SIG-M5 treated with dmso at 0.1 percent for 504 hours (cell line): ENCODE measurements around the gene TLE6.
A peak's percentile ranks its signal among the peaks of the same experiment; 100 is the strongest.
"Not testable (repeated sequence)": the region's sequence is repeated elsewhere in the genome, so short reads cannot be mapped to it uniquely, and the experiment has no call there.

ENCODE experiments used
- DNase-seq: peaks from one replicate; lab custom pipeline; 2025; ENCODE audit not compliant: unreplicated experiment; lab: John Stamatoyannopoulos, UW

The TLE6 gene

DNA sequence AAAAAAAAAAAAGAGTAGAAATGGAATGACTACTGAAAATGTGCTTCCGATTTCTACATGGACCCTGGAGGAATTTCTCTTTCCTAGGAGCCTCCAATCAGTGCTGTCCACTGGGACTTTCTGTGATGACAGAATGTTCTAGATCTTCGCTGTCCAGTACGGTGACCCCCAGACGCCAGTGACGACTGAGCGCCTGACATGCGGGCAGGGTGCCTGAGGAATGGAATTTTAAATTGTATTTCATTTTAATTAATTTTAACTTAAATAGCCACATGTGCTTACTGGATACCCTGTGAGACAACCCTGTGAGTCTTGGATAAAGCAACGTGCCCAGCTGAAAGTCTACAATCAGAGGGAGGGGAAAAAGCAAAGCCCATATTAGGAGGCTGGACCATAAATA lies 4.1 kb upstream of the TLE6 start:
- no peak for DNase-seq

DNA sequence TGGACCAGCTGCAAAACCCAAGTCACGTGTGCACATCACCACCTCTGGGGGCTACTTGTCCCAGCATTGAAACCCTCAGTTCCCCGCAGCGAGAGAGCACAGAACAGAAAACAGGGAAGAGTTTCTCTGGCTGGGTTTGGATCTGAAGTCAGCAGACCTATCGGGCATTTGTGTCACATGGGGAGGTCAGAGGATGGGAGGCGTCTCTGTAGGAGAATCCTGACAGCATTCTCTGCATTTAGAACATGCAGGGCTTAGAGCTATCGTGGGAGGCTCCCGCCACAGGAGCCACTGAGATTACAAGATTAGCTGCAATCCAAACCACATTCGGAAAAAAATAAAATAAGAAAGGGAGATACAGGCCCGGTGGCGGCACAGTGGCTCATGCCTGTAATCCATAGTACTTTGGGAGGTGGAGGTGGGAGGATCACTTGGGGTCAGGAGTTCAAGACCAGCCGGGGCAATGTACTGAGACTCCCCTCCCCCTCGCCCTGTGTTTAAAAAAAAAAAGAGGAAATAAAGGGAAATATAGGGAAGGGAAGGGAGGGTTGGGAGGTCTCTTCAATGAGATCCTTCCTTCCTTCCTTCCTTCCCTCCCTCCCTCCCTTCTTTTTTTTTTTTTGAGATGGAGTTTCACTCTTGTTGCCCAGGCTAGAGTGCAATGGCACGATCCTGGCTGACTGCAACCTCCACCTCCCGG lies 2.9 kb upstream of the TLE6 start:
- peak; percentile 67 for DNase-seq

DNA sequence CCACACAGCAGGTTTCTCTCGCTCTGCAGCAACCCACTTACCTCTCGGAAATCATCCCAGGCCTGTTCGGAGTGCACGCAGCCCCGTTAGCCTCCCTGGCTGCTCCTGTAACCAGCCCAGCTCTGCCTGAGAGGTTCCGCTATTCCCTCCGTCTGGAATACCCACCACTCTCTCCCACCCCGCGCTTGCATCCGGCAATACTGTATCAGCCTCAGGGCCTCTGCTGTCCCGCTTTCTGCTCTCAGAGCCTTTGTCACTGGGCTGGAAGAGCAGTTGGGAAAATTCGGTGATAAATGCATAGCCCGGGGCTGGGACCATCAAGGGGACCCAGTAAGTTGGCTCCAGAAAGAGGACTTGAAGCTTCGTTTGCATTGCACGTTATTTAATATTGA lies 759 bp upstream of the TLE6 start:
- no peak for DNase-seq

DNA sequence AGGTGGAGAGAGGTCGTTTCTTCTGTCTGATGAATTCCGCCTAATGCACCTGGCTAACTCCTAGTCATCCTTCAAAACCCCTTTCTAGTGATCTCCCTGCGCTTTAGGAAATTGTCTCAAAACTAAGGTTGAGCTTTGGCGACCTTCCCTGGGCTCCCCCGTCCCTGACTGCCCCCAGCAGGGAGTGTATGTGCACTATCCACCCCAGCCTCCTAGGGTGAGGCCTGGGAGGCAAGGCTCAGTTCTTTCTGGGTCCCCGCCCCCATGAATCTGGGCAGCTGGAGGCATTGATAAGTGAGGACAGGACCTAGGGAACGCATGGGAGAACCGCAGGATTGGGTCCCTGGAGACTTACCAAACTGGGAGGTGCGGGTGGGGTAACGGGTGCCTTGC lies 378 bp downstream of the TLE6 start:
- no peak for DNase-seq

DNA sequence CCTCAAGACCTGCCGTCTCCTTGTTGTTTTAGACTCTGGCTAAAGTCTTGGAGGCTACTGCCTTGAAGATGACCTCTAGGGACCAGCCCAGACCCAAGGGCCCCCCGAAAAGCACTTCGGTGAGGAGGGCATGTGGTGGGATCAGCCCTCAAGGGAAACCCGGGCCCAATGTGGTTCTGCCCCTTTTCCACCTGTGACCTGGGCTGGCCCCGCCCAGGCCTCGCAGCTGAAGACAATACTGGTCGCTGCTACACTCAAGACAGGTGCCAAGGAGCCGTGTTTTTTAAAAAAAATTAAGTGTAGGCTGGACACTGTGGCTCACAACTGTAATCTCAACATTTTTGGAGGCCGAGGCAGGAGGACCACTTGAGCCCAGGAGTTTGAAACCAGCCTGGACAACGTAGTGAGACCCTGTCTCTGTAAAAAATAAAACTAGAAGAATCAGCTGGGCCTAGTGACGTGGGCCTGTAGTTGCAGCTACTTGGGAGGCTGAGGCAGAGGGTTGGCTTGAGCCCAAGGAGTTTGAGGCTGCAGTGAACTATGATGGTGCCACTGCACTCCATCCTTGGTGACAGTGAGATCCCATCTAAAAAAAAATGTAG lies 903 bp downstream of the TLE6 start:
- no peak for DNase-seq

DNA sequence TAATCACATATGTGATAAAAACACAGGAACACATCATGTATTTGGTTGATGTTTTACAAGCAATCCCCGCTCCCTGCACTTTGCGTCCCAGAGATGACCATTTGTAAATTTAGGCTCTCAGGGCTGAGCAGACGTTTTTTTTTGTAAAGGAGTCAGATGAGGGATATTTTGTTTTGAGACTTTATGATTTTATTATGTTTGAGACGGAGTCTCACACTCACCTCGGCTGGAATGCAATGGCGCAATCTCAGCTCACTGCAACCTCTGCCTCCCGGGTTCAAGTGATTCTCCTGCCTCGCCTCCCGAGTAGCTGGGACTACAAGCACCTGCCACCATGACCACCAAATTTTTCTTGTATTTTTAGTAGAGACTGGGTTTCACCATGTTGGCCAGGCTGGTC lies 1.4 kb downstream of the TLE6 start:
- DNase-seq = no peak

DNA sequence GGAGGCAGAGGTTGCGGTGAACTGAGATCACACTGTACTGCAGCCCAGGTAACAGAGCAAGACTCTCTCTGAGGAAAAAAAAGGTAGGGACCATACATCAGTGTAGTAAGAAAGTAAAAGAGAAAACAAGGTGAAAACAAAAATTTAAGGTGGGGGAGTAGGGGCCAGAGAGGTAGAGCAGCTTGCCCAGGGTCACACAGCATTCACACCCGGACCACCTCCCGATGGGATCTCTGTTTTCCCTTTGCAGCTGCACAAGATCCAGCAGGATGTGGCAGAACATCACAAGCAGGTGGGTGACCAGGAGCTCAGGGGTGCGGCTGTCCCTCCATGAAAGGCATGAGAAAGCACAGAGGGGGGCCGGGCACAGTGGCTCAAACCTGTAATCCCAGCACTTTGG lies 4.5 kb downstream of the TLE6 start:
- DNase-seq = no peak

DNA sequence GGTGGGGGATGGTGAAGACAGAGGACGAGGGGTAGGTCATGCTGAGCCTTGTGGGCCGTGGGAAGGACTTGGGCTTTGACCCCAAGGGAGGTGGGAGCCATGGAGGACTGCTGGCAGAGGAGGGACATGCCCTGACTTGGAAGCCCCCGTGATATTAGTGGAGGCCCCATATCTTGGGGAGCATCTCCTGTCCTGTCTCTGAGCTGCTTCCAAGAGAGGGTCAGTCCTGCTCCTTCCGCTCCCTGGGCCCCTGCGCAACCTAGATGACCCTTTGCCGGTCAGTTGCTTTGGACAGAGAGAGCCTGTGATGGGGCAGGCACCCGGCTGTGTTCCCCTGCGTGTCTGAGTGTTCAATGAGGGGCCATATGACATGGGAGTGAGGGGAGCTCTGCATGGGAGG lies 5.2 kb downstream of the TLE6 start:
- no peak for DNase-seq

DNA sequence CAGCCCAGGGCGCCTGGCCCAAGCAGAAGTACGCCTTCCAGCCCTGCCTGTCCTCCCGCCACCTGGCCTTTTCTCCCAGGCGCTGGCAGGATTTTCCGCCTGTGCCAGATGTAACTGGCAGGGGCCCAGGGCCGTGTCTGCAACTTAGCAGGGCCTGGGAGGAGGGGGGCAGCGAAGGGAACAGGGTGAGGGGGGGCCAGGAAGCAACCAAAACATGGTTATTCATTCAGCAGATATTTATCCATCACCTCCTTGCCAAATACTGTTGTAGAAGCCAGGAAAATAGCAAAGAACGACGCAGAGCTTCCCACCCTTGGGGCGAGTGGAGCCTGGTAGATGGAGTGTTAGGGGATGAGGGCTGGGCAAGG lies 5.6 kb downstream of the TLE6 start:
- no peak for DNase-seq

DNA sequence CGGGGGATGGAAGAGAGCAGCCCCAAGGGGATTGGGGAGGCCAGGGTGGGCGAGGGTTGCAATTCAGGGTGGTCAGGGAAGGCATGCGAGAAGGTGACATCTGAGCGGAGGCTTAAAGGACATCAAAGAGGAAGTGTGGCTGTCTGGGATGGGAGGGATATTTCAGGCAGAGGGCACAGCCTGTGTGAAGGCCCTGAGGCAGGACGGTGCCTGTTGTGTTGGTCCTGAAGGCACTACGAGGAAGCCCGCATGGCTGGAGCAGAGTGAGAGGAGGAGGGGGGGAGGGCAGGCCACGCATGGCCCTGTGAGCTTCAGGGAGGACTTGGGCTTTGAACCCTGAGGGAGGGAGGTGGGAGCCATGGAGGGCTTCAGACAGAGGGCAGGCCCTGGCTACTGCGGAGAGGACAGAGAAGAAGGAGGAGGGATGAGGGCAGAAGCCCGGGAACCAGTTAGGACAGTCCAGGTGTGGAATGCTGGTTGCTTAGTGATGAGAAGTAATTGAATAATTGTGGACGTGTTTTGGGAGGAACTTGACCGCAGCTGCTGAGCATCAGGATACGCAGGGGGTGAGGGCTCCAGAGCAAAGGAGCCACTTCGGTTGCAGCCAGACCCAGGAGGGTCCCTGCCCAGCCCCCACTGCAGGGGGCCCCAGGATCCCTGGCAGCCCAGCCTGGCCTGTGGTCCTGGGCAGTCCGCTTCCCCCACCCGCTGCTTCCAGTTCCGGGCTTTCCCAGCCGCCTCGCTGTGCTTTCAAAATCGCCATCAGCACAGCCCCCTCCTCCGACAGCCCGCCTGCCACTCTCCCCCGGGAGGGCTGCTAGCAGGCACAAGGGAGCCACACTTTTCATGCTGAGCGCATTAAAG lies 6.2 kb downstream of the TLE6 start:
- no peak for DNase-seq

DNA sequence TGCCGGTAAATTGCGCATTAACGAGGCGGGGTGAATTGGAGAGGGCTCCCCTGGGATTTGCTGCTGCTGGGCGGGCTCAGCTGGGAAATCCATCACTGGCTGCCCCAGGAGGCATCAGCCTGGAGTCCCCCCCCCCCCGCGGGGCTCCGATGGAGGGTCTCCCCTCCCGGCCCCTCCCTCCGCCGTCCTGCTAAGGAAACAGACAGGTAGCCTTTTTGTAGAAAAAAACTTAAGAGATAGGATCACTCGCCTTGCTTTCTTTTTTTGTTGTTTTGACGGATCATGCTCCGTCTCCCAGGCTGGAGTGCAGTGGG lies 6.8 kb downstream of the TLE6 start:
- DNase-seq = no peak

DNA sequence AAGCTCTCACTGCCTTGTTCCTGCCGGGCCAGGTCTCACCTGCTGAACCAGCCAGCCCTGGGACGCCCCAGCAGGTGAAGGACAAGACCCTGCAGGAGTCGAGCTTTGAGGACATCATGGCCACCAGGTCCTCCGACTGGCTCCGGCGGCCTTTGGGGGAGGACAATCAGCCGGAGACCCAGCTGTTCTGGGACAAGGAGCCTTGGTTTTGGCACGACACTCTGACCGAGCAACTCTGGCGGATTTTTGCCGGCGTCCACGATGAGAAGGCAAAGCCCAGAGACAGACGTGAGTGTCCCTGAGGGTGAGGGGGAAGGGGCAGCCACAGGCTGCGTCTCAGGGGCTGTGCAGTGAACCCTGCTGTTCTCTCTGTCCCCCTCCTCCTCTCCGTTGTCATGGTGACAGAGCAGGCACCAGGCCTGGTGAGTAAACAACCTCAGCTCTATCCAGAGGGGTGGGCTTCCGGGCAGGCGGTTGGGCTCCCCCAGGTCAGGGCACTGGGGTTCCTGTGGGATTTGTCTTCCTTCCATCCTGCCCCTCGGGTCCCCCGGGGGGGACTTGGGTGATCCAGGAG lies 9.7 kb downstream of the TLE6 start:
- DNase-seq = no peak

DNA sequence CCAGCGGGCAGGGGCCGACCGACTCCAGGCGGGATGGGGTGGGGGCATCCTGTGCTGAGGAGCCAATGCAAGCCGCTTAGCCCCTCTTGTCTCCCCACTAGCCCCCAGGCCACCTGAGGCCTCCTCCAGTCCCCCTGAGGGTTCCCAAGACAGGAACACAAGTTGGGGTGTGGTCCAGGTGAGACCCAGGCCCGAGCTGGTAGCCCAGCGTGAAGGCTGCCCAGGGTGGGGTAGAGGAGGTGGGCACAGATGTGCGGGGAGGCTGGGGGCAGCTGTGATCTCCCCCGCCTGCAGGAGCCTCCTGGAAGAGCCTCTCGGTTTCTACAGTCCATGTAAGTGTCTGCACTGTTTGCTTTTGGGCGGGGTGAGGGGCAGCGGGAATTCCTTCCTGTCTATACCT lies 10.4 kb downstream of the TLE6 start:
- DNase-seq = no peak

DNA sequence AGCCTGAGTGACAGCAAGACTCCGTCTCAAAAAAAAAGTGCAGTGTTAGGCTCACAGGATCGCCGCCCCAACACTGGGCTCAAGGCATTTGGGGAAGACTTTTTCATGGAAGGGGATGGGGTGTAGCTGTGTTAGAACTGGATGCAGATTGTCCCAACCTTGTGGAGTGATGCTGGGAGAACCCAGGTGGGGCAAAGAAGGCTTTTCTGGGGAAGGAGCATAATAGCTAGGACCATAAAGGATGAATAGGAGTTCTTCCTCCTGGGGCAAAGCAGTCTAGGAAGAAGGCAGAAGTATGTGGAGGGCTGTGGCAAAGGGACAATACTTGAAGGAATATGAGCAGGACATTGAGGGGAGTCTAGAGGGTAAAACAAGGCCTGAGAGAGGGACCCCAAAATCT lies 11.2 kb downstream of the TLE6 start:
- DNase-seq = no peak

DNA sequence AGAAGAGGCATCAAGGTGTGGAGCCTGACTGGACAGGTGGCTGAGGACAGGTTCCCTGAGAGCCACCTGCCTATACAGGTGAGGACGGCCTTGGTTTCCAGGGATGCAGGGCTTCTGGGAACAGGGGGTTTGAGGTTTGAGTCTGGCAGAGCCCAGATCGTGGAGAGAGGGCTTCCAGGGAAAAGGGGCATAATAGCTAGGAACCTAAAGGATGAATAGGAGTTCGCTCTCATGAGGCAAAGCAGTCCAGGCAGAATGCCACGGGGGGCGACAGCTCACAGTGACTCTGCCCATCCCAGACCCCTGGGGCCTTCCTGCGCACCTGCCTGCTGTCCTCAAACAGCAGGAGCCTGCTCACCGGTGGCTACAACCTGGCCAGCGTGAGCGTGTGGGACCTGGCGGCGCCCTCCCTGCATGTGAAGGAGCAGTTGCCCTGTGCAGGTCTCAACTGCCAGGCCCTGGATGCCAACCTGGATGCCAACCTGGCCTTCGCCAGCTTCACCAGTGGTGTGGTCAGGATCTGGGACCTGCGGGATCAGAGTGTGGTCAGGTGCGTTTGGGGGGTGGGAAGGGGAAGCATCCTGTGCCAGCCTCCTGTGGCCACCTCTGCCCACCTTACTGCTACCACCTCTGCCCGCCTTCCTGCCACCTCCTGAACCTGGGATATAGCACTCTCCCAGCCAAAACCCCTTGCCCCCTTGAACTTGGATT lies 12.0 kb downstream of the TLE6 start:
- no peak for DNase-seq

DNA sequence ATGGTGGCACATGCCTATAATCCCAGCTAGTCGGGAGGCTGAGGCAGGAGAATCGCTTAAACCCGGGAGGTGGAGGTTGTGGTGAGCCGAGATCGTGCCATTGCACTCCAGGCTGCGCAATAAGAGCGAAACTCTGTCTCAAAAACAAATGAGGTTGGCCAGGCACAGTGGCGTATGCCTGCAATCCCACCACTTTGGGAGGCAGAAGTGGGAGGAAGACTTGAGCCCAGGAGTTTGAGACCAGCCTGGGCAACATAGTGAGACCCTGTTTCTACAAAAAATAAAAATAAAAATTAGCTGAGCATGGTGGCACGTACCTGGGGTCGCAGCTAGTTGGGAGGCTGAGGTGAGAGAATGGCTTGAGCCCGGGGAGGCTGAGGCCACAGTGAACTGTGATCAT lies 15.0 kb downstream of the TLE6 start:
- DNase-seq = not testable (repeated sequence)

DNA sequence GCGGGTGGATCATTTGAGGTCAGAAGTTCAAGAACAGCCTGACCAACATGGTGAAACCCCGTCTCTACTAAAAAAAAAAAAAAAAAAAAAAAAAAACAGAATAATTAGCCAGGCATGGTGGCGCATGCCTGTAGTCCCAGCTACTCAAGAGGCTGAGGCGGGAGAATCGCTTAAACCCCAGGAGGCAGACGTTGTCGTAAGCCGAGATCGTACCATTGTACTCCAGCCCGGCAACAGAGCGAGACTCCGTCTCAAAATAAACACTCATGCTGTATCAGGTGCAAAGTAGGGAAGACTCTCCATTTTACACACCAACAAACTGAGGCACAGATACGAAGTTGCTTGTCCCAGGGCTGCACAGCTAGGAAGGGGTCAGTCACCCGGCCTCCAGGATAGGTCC lies 15.6 kb downstream of the TLE6 start:
- DNase-seq = no peak

DNA sequence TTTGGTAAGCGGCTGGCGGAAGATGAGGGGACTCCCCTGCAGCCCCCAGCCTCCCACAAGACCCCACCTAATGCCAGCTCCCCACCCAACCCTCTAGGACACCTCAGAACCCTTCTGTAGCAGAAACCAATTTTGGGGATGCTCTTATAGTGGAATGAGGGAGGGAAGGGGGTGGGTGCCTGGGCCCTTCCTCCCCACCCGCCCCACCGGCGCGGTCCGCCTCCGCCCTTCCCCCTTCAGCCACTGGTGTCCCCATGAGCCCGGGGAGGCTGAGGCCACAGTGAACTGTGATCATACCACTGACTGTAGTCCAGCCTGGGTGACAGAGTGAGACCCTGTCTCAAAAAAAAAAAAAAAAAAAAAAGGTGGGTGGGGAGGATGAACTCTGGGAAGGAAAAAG lies 16.2 kb downstream of the TLE6 start:
- DNase-seq = no peak

DNA sequence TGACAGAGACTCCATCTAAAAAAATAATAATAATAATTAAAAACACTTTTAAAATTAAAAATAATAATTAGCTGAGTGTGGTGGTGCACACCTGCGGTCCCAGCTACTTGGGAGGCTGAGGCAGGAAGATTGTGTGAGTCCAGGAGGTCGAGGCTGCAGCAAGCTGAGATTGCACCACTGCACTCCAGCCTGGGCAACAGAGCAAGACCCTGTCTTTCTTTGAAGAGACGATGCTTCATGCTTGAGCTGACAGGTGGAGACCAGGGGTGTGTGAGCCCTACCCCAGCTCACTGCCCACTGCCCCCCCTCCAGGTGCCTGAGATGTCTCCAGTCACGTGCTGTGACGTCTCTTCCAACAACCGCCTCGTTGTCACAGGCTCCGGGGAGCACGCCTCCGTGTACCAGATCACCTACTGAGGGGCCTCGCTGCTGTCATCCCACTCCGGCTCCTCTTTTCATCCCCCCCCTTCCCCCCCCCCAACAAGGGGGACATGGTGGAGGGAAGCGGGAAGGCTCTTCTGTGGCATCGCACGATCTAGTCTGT lies 17.3 kb downstream of the TLE6 start:
- no peak for DNase-seq

DNA sequence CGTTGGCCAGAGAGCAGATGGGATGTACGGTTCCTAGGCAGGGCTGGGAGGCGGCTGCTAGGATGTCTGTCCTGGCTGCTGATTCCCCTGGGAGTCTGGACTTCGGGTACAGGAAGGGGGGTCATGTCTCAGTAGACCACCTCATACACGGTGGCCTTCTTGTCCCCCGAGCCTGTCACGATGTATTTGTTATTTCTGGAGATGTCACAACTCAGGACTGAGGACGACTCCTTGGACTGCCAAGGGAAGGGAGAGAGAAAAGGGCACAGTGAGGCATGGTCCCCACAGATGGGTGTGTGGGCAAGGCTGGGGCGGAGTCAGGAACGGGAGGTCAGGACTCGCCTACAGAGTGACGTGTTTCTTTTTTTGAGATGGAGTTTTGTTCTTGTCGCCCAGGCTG lies 20.4 kb downstream of the TLE6 start:
- no peak for DNase-seq

DNA sequence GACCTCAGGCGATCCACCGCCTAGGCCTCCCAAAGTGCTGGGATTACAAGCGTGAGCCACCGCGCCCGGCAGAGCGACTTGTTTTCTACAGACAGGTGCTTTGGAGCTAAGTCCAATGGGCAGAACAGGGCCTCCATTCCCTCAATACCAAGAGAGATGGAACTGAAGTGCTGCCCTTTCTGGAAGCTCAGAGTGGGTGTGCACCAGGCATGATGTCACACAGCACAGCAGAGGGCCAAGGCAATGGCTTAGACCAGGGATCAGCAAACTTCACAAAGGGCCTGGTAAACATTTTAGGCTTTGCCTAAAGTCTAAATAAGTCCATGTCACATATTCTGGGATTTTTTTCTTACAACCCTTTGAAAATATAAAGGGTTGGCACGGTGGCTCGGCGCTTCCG lies 21.3 kb downstream of the TLE6 start:
- DNase-seq = no peak
